ENCODE results near the gene TGFBR3L.
"Not testable (repeated sequence)": the region's sequence is repeated elsewhere in the genome, so short reads cannot be mapped to it uniquely, and the experiment has no call there.

TGFBR3L gene

GRCh38 chr19:7928741-7929701 is 14.4 kb downstream of the TGFBR3L start:
- peak in 3 of 4 experiments; percentile 31 to 41 (median 40) for DNase-seq

GRCh38 chr19:7930030-7930429 is 15.4 kb downstream of the TGFBR3L start:
- not testable (repeated sequence) for DNase-seq

GRCh38 chr19:7930765-7931164 is 16.1 kb downstream of the TGFBR3L start:
- no peak for DNase-seq

- DNase-seq = no peak
Observed at GRCh38 chr19:7931221-7932061, 16.8 kb downstream of the TGFBR3L start.

- no peak for DNase-seq
Observed at GRCh38 chr19:7932276-7932929, 17.8 kb downstream of the TGFBR3L start.

DNA sequence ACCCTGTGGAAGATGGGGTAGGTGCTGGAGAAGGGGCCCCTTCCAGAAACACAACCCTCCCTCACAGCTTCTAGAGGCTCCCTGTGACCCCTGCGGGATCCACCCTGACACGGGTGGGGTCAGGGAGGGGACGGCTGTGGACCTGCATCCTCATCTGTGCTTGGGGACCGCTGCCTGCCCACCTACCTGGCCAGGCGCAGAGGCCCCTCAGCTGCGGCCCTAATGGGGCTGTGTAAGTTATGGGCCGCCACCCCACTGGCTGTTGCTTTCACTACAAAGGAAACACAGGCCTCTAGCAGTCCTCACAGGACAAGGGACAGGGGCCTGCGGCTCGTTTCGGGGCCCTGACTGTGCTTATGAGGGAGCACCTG is 18.3 kb downstream of the TGFBR3L start:
- no peak for DNase-seq

DNA sequence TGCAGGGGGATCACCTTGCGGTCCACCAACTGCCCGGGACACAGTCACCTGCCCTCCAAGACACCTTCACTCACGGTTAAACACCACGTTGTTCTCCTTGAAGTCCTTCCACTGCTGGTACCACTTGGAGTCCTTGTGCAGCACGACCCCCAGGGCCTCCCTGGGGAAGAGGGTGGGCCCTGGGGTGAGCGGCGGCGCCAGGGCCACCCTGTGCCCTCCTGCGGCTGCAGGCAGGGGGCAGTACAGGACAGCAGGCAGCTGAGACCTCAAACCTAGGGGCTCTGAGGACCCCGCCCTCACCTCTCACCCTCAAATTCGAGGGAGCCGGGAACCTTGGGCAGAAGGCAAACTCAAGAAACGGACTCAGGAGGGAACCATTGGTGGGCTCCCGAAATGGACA is 18.8 kb downstream of the TGFBR3L start:
- DNase-seq = no peak

- DNase-seq = no peak
Observed at GRCh38 chr19:7933828-7934725, 19.4 kb downstream of the TGFBR3L start.

DNA sequence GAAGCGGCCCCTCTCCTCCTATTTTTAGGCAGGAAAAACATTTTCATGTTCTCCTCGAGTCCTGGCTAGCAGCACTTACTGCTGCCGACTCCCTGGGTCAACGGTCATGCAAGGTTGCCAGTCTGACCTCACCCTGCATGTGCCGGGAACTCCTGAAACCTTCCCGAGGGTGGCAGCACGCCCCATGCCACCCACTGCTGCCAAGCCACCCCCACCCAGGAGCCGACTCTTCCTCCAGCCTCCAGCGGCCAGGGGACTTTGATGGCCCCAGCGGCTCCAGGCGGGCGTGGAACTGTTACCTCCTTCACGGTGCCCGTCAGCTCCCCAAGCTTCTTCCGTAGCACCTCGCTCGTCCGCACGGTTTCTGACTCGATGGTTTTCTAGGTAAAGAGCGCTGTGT is 20.1 kb downstream of the TGFBR3L start:
- no peak for DNase-seq

GRCh38 chr19:7940841-7941240 is 26.2 kb downstream of the TGFBR3L start:
- DNase-seq = no peak

DNA sequence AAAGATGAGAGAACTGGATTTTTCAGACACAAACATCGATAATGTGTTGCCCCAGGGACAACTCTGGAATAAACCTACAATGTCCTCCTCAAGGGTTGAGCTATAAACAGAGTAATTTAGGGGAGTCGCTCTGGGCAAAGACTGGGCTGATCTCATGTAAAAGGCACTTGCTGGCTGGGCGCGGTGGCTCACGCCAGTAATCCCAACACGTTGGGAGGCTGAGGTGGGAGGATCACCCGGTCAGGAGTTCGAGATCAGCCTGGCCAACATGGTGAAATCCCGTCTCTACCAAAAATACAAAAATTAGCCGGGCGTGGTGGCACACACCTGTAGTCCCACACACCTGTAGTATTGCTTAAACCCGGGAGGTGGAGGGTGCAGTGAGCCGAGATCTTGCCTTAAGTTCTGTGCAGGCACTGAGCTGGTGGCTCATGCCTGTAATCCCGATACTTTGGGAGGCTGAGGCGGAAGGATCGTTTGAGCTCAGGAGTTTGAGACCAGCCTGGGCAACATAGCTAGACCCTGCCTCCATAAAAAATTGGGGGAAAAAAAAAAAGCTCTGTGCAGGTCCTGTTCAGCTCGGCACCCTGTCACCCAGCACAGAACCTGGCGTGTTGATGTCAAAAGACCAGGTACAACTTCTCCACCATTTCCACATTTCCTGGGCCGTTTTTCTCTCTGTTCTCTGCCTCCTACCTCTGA is 27.4 kb downstream of the TGFBR3L start:
- no peak for DNase-seq

GRCh38 chr19:7942981-7943443 is 28.4 kb downstream of the TGFBR3L start:
- DNase-seq = no peak

- DNase-seq = peak; percentile 93 to 97 (median 94)
Observed at GRCh38 chr19:7943444-7944176, 29.0 kb downstream of the TGFBR3L start, which contains the start of gene TIMM44. Gene TIMM44 (minus strand): TSS chr19:7943666. CDS start chr19:7943651, 15 bp downstream.

GRCh38 chr19:7944177-7944761 is 29.6 kb downstream of the TGFBR3L start:
- DNase-seq = peak; percentile 63 to 91 (median 72)

DNA sequence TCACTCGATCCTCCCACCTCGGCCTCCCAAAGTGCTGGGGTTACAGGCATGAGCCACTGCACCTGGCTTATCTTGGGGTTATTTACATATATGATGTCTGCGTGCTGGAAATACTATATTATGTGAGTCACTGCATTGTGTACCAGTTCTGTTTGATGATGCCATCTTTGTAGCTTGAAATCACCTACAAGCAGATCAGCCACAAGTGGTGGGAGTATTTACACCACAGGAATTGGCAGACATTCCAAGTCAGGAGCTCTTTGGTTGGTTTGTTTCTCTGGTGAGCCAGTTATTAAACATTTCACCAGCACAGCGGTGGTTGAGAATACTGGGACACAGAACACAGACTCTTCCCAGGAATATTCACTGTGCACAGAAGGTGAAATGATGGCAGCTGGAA is 33.3 kb downstream of the TGFBR3L start:
- no peak for DNase-seq

- DNase-seq = no peak
Observed at GRCh38 chr19:7953060-7953459, 38.4 kb downstream of the TGFBR3L start.

DNA sequence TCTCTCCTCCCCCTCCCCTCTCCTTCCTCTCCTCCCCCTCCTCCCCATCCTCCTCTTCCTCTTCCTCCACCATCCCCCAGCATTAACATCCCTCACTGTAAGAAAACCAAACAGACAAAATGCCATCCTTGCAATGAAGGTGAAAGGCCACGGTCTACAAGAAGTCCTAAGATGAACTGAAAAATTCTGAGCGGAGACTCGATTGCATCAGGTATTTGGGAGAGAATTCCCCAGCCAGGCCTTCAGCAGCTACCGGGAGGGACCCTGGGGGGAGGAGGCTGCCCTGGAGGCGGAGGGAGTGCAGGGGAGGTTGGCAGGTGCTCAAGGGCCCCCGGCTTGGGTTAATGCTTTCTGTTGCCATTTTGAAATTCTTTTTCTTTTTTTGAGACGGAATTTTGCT is 38.9 kb downstream of the TGFBR3L start:
- DNase-seq = no peak

GRCh38 chr19:7955696-7956095 is 41.1 kb downstream of the TGFBR3L start:
- DNase-seq = no peak

- no peak for DNase-seq
Observed at GRCh38 chr19:7959211-7959610, 44.6 kb downstream of the TGFBR3L start.

- not testable (repeated sequence) for DNase-seq
Observed at GRCh38 chr19:7961082-7961481, 46.5 kb downstream of the TGFBR3L start.

Data from activated CD4-positive, CD25-positive, alpha-beta regulatory T cell (primary cell).